DMS114 treated with DMSO at 0.1 percent for 48 hours (cell line): ENCODE results near the gene PEX7.
"Not testable (repeated sequence)": the region's sequence is repeated elsewhere in the genome, so short reads cannot be mapped to it uniquely, and the experiment has no call there.

Experiments
- DNase-seq: peaks from one replicate; lab custom pipeline; 2025; ENCODE audit not compliant: unreplicated experiment; lab: John Stamatoyannopoulos, UW

Gene PEX7

GRCh38 chr6:136822376-136823127, at the start of gene PEX7:
PEX7 (plus strand) TSS chr6:136822592; CDS start chr6:136822666, 74 bp downstream.
- DNase-seq: peak; percentile 72

GRCh38 chr6:136772685-136773472, 49.5 kb upstream of the PEX7 start:
- DNase-seq: no peak

GRCh38 chr6:136773473-136773796, 49.0 kb upstream of the PEX7 start:
- DNase-seq: no peak

- DNase-seq: no peak
Measured at GRCh38 chr6:136774228-136775041, 48.0 kb upstream of the PEX7 start.

- no peak for DNase-seq
Measured at GRCh38 chr6:136775081-136775480, 47.3 kb upstream of the PEX7 start.

GRCh38 chr6:136775548-136775947, 46.8 kb upstream of the PEX7 start:
- DNase-seq: no peak

GRCh38 chr6:136777651-136778050, 44.7 kb upstream of the PEX7 start:
- no peak for DNase-seq

- no peak for DNase-seq
Measured at GRCh38 chr6:136779682-136780081, 42.7 kb upstream of the PEX7 start.

GRCh38 chr6:136780972-136781371, 41.4 kb upstream of the PEX7 start:
- no peak for DNase-seq

GRCh38 chr6:136782021-136782770, 40.2 kb upstream of the PEX7 start:
- DNase-seq: no peak

GRCh38 chr6:136783021-136783420, 39.4 kb upstream of the PEX7 start:
- DNase-seq: no peak

GRCh38 chr6:136783495-136784270, 38.7 kb upstream of the PEX7 start:
- DNase-seq: no peak

- DNase-seq: no peak
Measured at GRCh38 chr6:136784271-136784664, 38.1 kb upstream of the PEX7 start.

GRCh38 chr6:136784910-136785746, 37.3 kb upstream of the PEX7 start:
- DNase-seq: no peak

GRCh38 chr6:136786658-136787057, 35.7 kb upstream of the PEX7 start:
- DNase-seq: no peak

- no peak for DNase-seq
Measured at GRCh38 chr6:136787726-136788068, 34.7 kb upstream of the PEX7 start.

GRCh38 chr6:136788069-136788902, 34.1 kb upstream of the PEX7 start:
- DNase-seq: no peak

GRCh38 chr6:136789440-136789839, 33.0 kb upstream of the PEX7 start:
- DNase-seq: not testable (repeated sequence)
